Right lobe of liver (tissue), 6 donors: ENCODE data around the gene PTPRN. TPM values are rescaled to one million over a fixed set of nuclear protein-coding genes. Genes with fewer than 3 reads are reported as not detected.

Source experiments
- ATAC-seq, 4 donors: fragments of 200-7000 bp; cut with Tn5 transposase; one replicate each; pipeline ENCODE4 v1.9.1; 2020; ENCODE audit warnings: mild to moderate bottlenecking in 4 of 4, moderate library complexity in 4 of 4
- DNase-seq, 3 donors: peaks; one replicate each; pipeline ENCODE4 v3.0.0-alpha.2; 2020
- H3K27ac ChIP-seq, 3 donors: fragments of 200-600 bp; one replicate each; pipeline ENCODE4 v1.8.0; 2022
- H3K27me3 ChIP-seq, 2 donors: fragments of 200-600 bp; one replicate each; pipeline ENCODE4 v1.8.0; 2022
- H3K36me3 ChIP-seq, 4 donors: fragments of 200-600 bp; sonication (generic) in 1 of 4; one replicate each; pipeline versions ENCODE4 v1.5.1 to v1.8.0; 2017 to 2022; ENCODE audit warnings: control low read depth in 1 of 4
- H3K4me1 ChIP-seq, 4 donors: fragments of 200-600 bp; sonication (generic) in 1 of 4; one replicate each; pipeline versions ENCODE4 v1.5.1 to v1.8.0; 2017 to 2022; ENCODE audit warnings: control low read depth in 1 of 4
- H3K4me3 ChIP-seq, 3 donors: fragments of 200-600 bp; one replicate each; pipeline ENCODE4 v1.8.0; 2022
- H3K9me3 ChIP-seq, 4 donors: fragments of 200-600 bp; sonication (generic) in 1 of 4; one replicate each; pipeline versions ENCODE4 v1.5.1 to v1.8.0; 2017 to 2022; ENCODE audit warnings: control low read depth in 1 of 4
- CTCF ChIP-seq, 4 donors: fragments of 200-600 bp in 3 of 4; fragments of 450-650 bp in 1 of 4; IDR thresholded peaks; one replicate each; pipeline versions ENCODE4 v1.5.1 to v1.8.0; 2016 to 2022; ENCODE audit warnings: antibody characterized with exemption in 4 of 4, mild to moderate bottlenecking in 2 of 4
- POLR2A ChIP-seq: fragments of 450-650 bp; IDR thresholded peaks from one replicate; pipeline ENCODE4 v1.6.1; 2017; ENCODE audit warnings: antibody characterized with exemption, mild to moderate bottlenecking
- WGBS: methylation state at CpG from one replicate; pipeline ENCODE4 v1.1.6; 2018; ENCODE audit warnings: low coverage, low lambda C conversion rate; ENCODE audit not compliant: insufficient coverage; ENCODE audit errors: missing lambda C conversion rate; 5-methylcytosine and 5-hydroxymethylcytosine counted together
- intact Hi-C, 2 donors: fragments of 100-400 bp; cut with DNase I; formaldehyde crosslinking; loops; one replicate each; pipeline versions ENCODE4 v1.11.2 to v1.14.1; 2022
- long read RNA-seq: library from polyadenylated mRNA; unstranded; transcript quantifications from one replicate; pipeline ENCODE4 v2.0.0, GENCODE V29; 2019
- total RNA-seq, 6 experiments: library from RNA; depleted of rRNA in 2 of 6; stranded (reverse); fragments of >200 nt in 2 of 6; fragmentation: NEBNext Ultra II Directional in 3 of 6; extraction: Animal tissue kit (Norgen Biotek cat#: 25700) in 3 of 6; gene quantifications; one replicate each; pipeline versions ENCODE4 v1.1.0 to v1.2.4, GENCODE V29; 2016 to 2023
- donor health status: DM: no; HTN: yes; CAD: no.
- donor health status: DM: no; HTN: no; CAD: no.
- donor health status: DM: no; HTN: no; CAD: no.
- donor health status: DM: no; HTN: yes; CAD: no.
- donor health status: DM: no; HTN: yes; CAD: no.

Gene PTPRN
- under 1 TPM in 1 of 6 experiments, not detected in 5; 0.31 TPM for total RNA-seq
- long read RNA-seq: 0 reads

- TF ChIP-seq CTCF (IDR thresholded peaks at IDR 0.05) (no peak), POLR2A (no peak)
- no peak within 1 kb of the TSS for H3K4me3 ChIP-seq
- 9% methylated on average over 16 of the region's 37 CpGs for WGBS
- H3K4me1 ChIP-seq: peaks cover 0 to 3% (median 0%) of the 10 kb centered on the region in 4 donors
- H3K36me3 ChIP-seq: no peaks in the 10 kb centered on the region
- no peak for ATAC-seq
- H3K9me3 ChIP-seq: no peaks in the 10 kb centered on the region
- intact Hi-C loops: no loop called here
- H3K27me3 ChIP-seq: peaks cover 0 to 6% of the 10 kb centered on the region in 2 donors
- DNase-seq: no peak
- no peak within 1 kb of the TSS for H3K27ac ChIP-seq
Measured at GRCh38 chr2:219309278-219309677, at the start of gene PTPRN. Gene PTPRN (minus strand): TSS chr2:219309401. CDS start chr2:219309332, 69 bp downstream.

GRCh38 chr2:219358170-219359075, 49.2 kb upstream of the PTPRN start:
- intact Hi-C loops: no loop called here
- no peak for TF ChIP-seq POLR2A
- TF ChIP-seq CTCF (IDR thresholded peaks at IDR 0.05): no peak

GRCh38 chr2:219356834-219357233, 47.6 kb upstream of the PTPRN start:
- Histone ChIP-seq H3K9me3 (no peaks in the 10 kb centered on the region), H3K4me3 (no peak overlapping the region), H3K27me3 (peaks cover 0 to 4% of the 10 kb centered on the region in 2 donors), H3K4me1 (peaks cover 0 to 5% (median 0%) of the 10 kb centered on the region in 4 donors), H3K27ac (no peak overlapping the region), H3K36me3 (no peaks in the 10 kb centered on the region)
- intact Hi-C loops: no loop called here
- TF ChIP-seq POLR2A (no peak), CTCF (IDR thresholded peaks at IDR 0.05) (no peak)
- no peak for DNase-seq
- ATAC-seq: peak in 3 of 4 donors; percentile 38 to 59 (median 51)
- 30% methylated on average over 1 of the region's 1 CpG for WGBS

More at GRCh38 chr2:219358170-219359075, 49.2 kb upstream of the PTPRN start:
- Histone ChIP-seq H3K4me1 (peaks cover 0 to 5% (median 0%) of the 10 kb centered on the region in 4 donors), H3K27me3 (peaks cover 0 to 4% of the 10 kb centered on the region in 2 donors), H3K27ac (no peak overlapping the region), H3K4me3 (no peak overlapping the region), H3K9me3 (no peaks in the 10 kb centered on the region), H3K36me3 (no peaks in the 10 kb centered on the region)
- DNase-seq (no peak), ATAC-seq (peak in 2 of 4 donors; percentile 19 to 27)
- 2% methylated on average over 13 of the region's 66 CpGs for WGBS

GRCh38 chr2:219354582-219354981, 45.4 kb upstream of the PTPRN start:
- Histone ChIP-seq H3K27ac (no peak overlapping the region), H3K4me1 (peaks cover 0 to 5% (median 0%) of the 10 kb centered on the region in 4 donors), H3K9me3 (no peaks in the 10 kb centered on the region), H3K27me3 (peaks cover 0 to 4% of the 10 kb centered on the region in 2 donors), H3K36me3 (no peaks in the 10 kb centered on the region), H3K4me3 (no peak overlapping the region)
- intact Hi-C loops: no loop called here
- 20% methylated on average over 1 of the region's 4 CpGs for WGBS
- TF ChIP-seq POLR2A (no peak), CTCF (IDR thresholded peaks at IDR 0.05) (no peak)
- DNase-seq (no peak), ATAC-seq (no peak)
